ENCODE measurements around the gene SYNPO2L. TPM values are rescaled to one million over a fixed set of nuclear protein-coding genes. Genes with fewer than 3 reads are reported as not detected.
"Not testable (repeated sequence)": the region's sequence is repeated elsewhere in the genome, so short reads cannot be mapped to it uniquely, and the experiment has no call there.

Gene SYNPO2L
- total RNA-seq, 4 donors from 2014 or later: 26.8 to 117 (median 46.8) TPM

GRCh38 chr10:73666153-73666809 is 10.5 kb upstream of the SYNPO2L start:
- H3K9me3 ChIP-seq; H3K4me1 ChIP-seq; DNase-seq; H3K36me3 ChIP-seq; H3K4me3 ChIP-seq; H3K27ac ChIP-seq; H3K27me3 ChIP-seq; ATAC-seq; intact Hi-C loops (cut with DNase I; ENCODE audit: low total_unique reads); in situ Hi-C loops (cut with MboI; ENCODE audit: low sequenced_read_pairs in 4 of 4): not testable (repeated sequence)

DNA sequence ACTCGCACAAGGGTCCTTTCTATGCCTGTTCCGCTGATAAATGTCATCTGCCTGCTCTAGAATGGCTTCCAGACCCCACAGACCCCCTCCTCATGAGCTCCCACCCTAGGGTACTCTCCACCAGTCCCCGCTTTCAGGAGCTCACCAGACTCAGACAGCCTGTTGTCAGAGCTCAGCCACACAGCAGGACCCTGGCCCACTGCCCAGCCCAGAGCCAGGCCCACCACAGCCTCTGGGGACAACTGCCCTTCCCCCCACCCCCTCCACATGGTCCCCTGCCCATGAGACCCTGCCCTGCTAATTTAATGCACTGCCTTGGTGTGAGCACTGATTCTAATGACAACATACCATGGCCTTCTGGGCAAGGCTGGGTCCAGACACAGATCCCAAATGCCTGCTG is 9.8 kb upstream of the SYNPO2L start:
- ATAC-seq; in situ Hi-C loops (cut with MboI; ENCODE audit: low sequenced_read_pairs in 4 of 4); intact Hi-C loops (cut with DNase I; ENCODE audit: low total_unique reads); H3K36me3 ChIP-seq; DNase-seq; H3K9me3 ChIP-seq; H3K4me3 ChIP-seq; H3K27me3 ChIP-seq: not testable (repeated sequence)
- peaks cover 4 to 12% of the 10 kb centered on the region in 2 donors for H3K4me1 ChIP-seq
- peak overlapping the region in 2 of 4 donors; percentile 10 to 48 for H3K27ac ChIP-seq

DNA sequence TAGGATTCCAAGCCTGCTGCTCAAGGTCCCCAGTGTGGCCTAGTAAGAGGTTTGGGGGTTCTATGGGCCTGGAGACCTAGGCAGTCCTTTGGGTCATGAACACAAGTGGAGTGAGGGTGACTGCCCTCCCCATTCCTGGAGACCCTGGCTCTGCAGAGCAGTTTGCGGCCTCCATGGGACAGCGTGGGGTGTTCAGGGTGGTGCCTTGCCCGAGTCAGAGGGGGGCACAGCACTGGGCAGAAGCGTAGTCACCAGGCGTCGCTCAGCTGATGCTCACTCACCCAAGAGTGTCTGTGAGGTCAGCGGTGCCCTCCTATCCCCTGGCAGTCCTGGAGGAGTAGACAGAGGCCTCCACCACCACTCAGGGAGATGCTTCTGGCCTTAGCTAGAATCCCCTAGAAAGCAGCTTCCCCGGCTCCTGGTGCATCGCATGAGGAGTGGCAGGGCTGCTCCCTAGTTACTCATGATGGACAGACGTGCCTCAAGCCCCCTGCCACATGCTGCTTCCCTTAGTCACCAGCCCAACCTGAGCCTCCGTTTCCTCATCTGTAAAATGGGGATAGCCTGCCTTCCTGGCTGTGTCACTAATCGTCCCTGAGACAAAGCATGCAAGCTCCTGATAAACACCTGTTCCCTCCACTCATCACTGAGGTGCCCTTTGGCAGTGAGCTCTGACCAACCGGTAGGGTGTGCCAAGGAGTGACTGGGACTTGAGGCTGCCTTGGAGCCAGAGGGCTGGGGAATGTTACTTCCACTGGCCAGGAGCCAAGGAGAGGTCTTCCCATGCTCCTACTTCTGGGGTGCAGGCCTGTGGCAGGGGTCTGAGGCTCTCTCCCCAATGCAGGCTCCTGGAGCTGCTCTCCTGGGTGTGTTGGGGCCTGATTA is 8.6 kb upstream of the SYNPO2L start:
- H3K27me3 ChIP-seq; in situ Hi-C loops (cut with MboI; ENCODE audit: low sequenced_read_pairs in 4 of 4); H3K36me3 ChIP-seq; H3K4me3 ChIP-seq; H3K9me3 ChIP-seq; intact Hi-C loops (cut with DNase I; ENCODE audit: low total_unique reads): not testable (repeated sequence)
- Histone ChIP-seq H3K4me1 (peaks cover 15 to 18% of the 10 kb centered on the region in 2 donors), H3K27ac (peak overlapping the region in 3 of 4 donors; percentile 18 to 48 (median 26))
- ATAC-seq: peak in 1 of 2 donors; percentile 44
- peak in 1 of 2 donors; percentile 87 for DNase-seq

GRCh38 chr10:73663621-73664020 is 7.8 kb upstream of the SYNPO2L start:
- in situ Hi-C loops (cut with MboI; ENCODE audit: low sequenced_read_pairs in 4 of 4); intact Hi-C loops (cut with DNase I; ENCODE audit: low total_unique reads); H3K36me3 ChIP-seq; DNase-seq; H3K9me3 ChIP-seq; H3K4me3 ChIP-seq; H3K27me3 ChIP-seq; ATAC-seq: not testable (repeated sequence)
- peak overlapping the region in 2 of 4 donors; percentile 12 to 45 for H3K27ac ChIP-seq
- peaks cover 19 to 21% of the 10 kb centered on the region in 2 donors for H3K4me1 ChIP-seq

DNA sequence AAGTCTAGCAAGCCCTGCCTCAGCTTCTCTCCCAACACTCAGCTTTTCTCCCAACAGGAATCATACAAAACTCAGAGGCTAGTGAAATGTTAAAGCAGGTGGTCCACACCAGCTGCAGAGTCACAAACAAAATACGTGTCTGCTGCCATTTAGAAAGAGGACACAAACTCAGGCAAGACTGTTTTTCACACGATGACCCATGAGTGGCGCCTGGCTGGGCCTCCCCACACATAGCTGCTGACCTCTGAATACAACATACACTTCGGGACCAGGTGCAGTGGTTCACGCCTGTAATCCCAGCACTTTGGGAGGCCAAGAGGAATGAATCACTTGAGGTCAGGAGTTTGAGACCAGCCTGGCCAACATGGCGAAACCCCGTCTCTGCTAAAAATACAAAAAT is 6.9 kb upstream of the SYNPO2L start:
- intact Hi-C loops (cut with DNase I; ENCODE audit: low total_unique reads); H3K9me3 ChIP-seq; in situ Hi-C loops (cut with MboI; ENCODE audit: low sequenced_read_pairs in 4 of 4); H3K27me3 ChIP-seq; H3K4me3 ChIP-seq; H3K36me3 ChIP-seq; ATAC-seq: not testable (repeated sequence)
- peak in 1 of 2 donors; percentile 41 for DNase-seq
- peak overlapping the region in 3 of 4 donors; percentile 12 to 58 (median 22) for H3K27ac ChIP-seq
- peaks cover 19 to 21% of the 10 kb centered on the region in 2 donors for H3K4me1 ChIP-seq

GRCh38 chr10:73655257-73655989 is 406 bp downstream of the SYNPO2L start:
- Histone ChIP-seq H3K9me3 (no peaks in the 10 kb centered on the region), H3K36me3 (peaks cover 0 to 17% of the 10 kb centered on the region in 2 donors), H3K27me3 (no peaks in the 10 kb centered on the region), H3K4me1 (peaks cover 55 to 61% of the 10 kb centered on the region in 2 donors), H3K27ac (peak overlapping the region; percentile 96 to 99 (median 98)), H3K4me3 (peak overlapping the region; percentile 56 to 76 (median 71))
- in situ Hi-C loops (cut with MboI; ENCODE audit: low sequenced_read_pairs in 4 of 4) (no loop called here), intact Hi-C loops (cut with DNase I; ENCODE audit: low total_unique reads) (loop anchor here (2.0 to 10.0 kb wide), 2 partner anchors 75 to 389 kb away; no protein-coding TSS in a partner anchor)
- DNase-seq: no peak
- peak; percentile 3 to 10 for ATAC-seq
- TF ChIP-seq, protein P1, sequence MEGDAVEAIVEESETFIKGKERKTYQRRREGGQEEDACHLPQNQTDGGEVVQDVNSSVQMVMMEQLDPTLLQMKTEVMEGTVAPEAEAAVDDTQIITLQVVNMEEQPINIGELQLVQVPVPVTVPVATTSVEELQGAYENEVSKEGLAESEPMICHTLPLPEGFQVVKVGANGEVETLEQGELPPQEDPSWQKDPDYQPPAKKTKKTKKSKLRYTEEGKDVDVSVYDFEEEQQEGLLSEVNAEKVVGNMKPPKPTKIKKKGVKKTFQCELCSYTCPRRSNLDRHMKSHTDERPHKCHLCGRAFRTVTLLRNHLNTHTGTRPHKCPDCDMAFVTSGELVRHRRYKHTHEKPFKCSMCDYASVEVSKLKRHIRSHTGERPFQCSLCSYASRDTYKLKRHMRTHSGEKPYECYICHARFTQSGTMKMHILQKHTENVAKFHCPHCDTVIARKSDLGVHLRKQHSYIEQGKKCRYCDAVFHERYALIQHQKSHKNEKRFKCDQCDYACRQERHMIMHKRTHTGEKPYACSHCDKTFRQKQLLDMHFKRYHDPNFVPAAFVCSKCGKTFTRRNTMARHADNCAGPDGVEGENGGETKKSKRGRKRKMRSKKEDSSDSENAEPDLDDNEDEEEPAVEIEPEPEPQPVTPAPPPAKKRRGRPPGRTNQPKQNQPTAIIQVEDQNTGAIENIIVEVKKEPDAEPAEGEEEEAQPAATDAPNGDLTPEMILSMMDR (IDR thresholded peaks at IDR 0.05 in 4 of 5, conservative IDR thresholded peaks at IDR 0.05 in 1 of 5): no peak
- no peak for TF ChIP-seq POLR2A (IDR thresholded peaks at IDR 0.05)

All from gastrocnemius medialis (tissue), 4 donors.